Measurements from ENCODE around the gene PLXNA2. TPM values are rescaled to one million over a fixed set of nuclear protein-coding genes. Genes with fewer than 3 reads are reported as not detected.

Gene PLXNA2
- total RNA-seq, 1 donor from 2014 or later: 1.7 TPM

GRCh38 chr1:208127284-208127683 lies 116.9 kb downstream of the PLXNA2 start:
- Histone ChIP-seq H3K27me3 (peaks cover 18% of the 10 kb centered on the region), H3K36me3 (no peaks in the 10 kb centered on the region), H3F3A (ENCODE audit: low read depth) (peaks cover 26% of the 10 kb centered on the region), H3K4me2 (peak overlapping the region; percentile 56), H3K27ac (no peak overlapping the region), H3K79me2 (ENCODE audit: low read depth) (no peaks in the 10 kb centered on the region), H4K20me1 (ENCODE audit: low read depth) (peaks cover 4% of the 10 kb centered on the region), H3K9me3 (ENCODE audit: low read depth) (no peaks in the 10 kb centered on the region), H3K4me3 (no peak overlapping the region), H3K4me1 (peaks cover 23% of the 10 kb centered on the region), H2AFZ (replicated peaks) (no peak overlapping the region), H3K9ac (no peak overlapping the region)
- H3K4me1 Mint-ChIP-seq: peaks cover 54% of the 10 kb centered on the region
- H3K27me3 Mint-ChIP-seq (ENCODE audit: insufficient read depth, low read depth): peaks cover 4% of the 10 kb centered on the region
- no peaks in the 10 kb centered on the region for H3K9me3 Mint-ChIP-seq
- TF ChIP-seq EZH2phosphoT487 (IDR thresholded peaks at IDR 0.05) (no peak), CTCF (IDR thresholded peaks at IDR 0.05) (no peak), EZH2 (IDR thresholded peaks at IDR 0.05) (no peak)
- no peak for DNase-seq (ENCODE audit: low spot score)
- H3K36me3 Mint-ChIP-seq: peaks cover 8% of the 10 kb centered on the region
- peak overlapping the region; percentile 43 for H3K27ac Mint-ChIP-seq
- H3K4me3 Mint-ChIP-seq: no peak overlapping the region

GRCh38 chr1:208126108-208126507 lies 118.1 kb downstream of the PLXNA2 start:
- H3K36me3 ChIP-seq: no peaks in the 10 kb centered on the region
- no peak overlapping the region for H3K9ac ChIP-seq
- H3K27me3 Mint-ChIP-seq (ENCODE audit: insufficient read depth, low read depth): peaks cover 4% of the 10 kb centered on the region
- H3K27ac ChIP-seq: no peak overlapping the region
- DNase-seq (ENCODE audit: low spot score): no peak
- H3K9me3 Mint-ChIP-seq: no peaks in the 10 kb centered on the region
- peaks cover 13% of the 10 kb centered on the region for H3K4me1 ChIP-seq
- H4K20me1 ChIP-seq (ENCODE audit: low read depth): peaks cover 4% of the 10 kb centered on the region
- no peak overlapping the region for H2AFZ ChIP-seq (replicated peaks)
- no peak overlapping the region for H3K4me2 ChIP-seq
- TF ChIP-seq EZH2phosphoT487 (IDR thresholded peaks at IDR 0.05): no peak
- TF ChIP-seq EZH2 (IDR thresholded peaks at IDR 0.05): no peak
- no peak for TF ChIP-seq CTCF (IDR thresholded peaks at IDR 0.05)
- H3K4me3 Mint-ChIP-seq: no peak overlapping the region
- H3F3A ChIP-seq (ENCODE audit: low read depth): peaks cover 17% of the 10 kb centered on the region
- peaks cover 42% of the 10 kb centered on the region for H3K4me1 Mint-ChIP-seq
- peaks cover 8% of the 10 kb centered on the region for H3K36me3 Mint-ChIP-seq
- no peaks in the 10 kb centered on the region for H3K9me3 ChIP-seq (ENCODE audit: low read depth)
- H3K4me3 ChIP-seq: no peak overlapping the region
- H3K27me3 ChIP-seq: peaks cover 10% of the 10 kb centered on the region
- no peaks in the 10 kb centered on the region for H3K79me2 ChIP-seq (ENCODE audit: low read depth)
- no peak overlapping the region for H3K27ac Mint-ChIP-seq

- Mint-ChIP-seq H3K9me3 (no peaks in the 10 kb centered on the region), H3K27me3 (ENCODE audit: insufficient read depth, low read depth) (peaks cover 7% of the 10 kb centered on the region), H3K27ac (no peak overlapping the region), H3K4me3 (no peak overlapping the region), H3K4me1 (peaks cover 22% of the 10 kb centered on the region), H3K36me3 (peaks cover 9% of the 10 kb centered on the region)
- no peak for TF ChIP-seq CTCF (IDR thresholded peaks at IDR 0.05)
- Histone ChIP-seq H3K4me1 (peaks cover 19% of the 10 kb centered on the region), H3K27me3 (no peaks in the 10 kb centered on the region), H3F3A (ENCODE audit: low read depth) (peaks cover 19% of the 10 kb centered on the region), H3K4me2 (no peak overlapping the region), H3K27ac (no peak overlapping the region), H2AFZ (replicated peaks) (no peak overlapping the region), H3K4me3 (no peak overlapping the region), H3K9me3 (ENCODE audit: low read depth) (no peaks in the 10 kb centered on the region), H3K36me3 (no peaks in the 10 kb centered on the region), H3K79me2 (ENCODE audit: low read depth) (no peaks in the 10 kb centered on the region), H3K9ac (no peak overlapping the region), H4K20me1 (ENCODE audit: low read depth) (no peaks in the 10 kb centered on the region)
- no peak for DNase-seq (ENCODE audit: low spot score)
Observed at GRCh38 chr1:208122612-208123358, 121.4 kb downstream of the PLXNA2 start.
